Heart left ventricle (tissue), 16 donors: ENCODE results near the gene HMG20A. TPM values are rescaled to one million over a fixed set of nuclear protein-coding genes. Genes with fewer than 3 reads are reported as not detected.

Experiments used
- ATAC-seq, 4 donors: fragments of 200-7000 bp; cut with Tn5 transposase; one replicate each; pipeline ENCODE4 v1.9.1; 2020 to 2022; ENCODE audit warnings: moderate library complexity in 4 of 4, mild to moderate bottlenecking in 3 of 4, moderate number of reproducible peaks in 1 of 4
- DNase-seq, 5 donors: peaks; one replicate each; pipeline ENCODE4 v3.0.0-alpha.2; 2020
- H3K27ac ChIP-seq, 12 donors: fragments of 200-600 bp; sonication (generic) in 4 of 12; one replicate each; pipeline versions ENCODE4 v1.5.0 to v1.8.0; 2016 to 2022; ENCODE audit warnings: mild to moderate bottlenecking in 2 of 12
- H3K27me3 ChIP-seq, 9 donors: fragments of 200-600 bp; sonication (generic) in 2 of 9; one replicate each; pipeline versions ENCODE4 v1.5.1 to v1.8.0; 2016 to 2022; ENCODE audit warnings: mild to moderate bottlenecking in 3 of 9
- H3K36me3 ChIP-seq, 9 donors: fragments of 200-600 bp; sonication (generic) in 2 of 9; one replicate each; pipeline versions ENCODE4 v1.5.0 to v1.8.0; 2018 to 2022; ENCODE audit warnings: mild to moderate bottlenecking in 2 of 9
- H3K4me1 ChIP-seq, 12 donors: fragments of 200-600 bp; sonication (generic) in 4 of 12; one replicate each; pipeline versions ENCODE4 v1.5.0 to v1.8.0; 2016 to 2022; ENCODE audit warnings: mild to moderate bottlenecking in 3 of 12
- H3K4me3 ChIP-seq, 12 donors: fragments of 200-600 bp; sonication (generic) in 4 of 12; one replicate each; pipeline versions ENCODE4 v1.5.0 to v1.8.0; 2017 to 2022; ENCODE audit warnings: mild to moderate bottlenecking in 9 of 12, moderate library complexity in 4 of 12
- H3K9me3 ChIP-seq, 12 donors: fragments of 200-600 bp; sonication (generic) in 4 of 12; one replicate each; pipeline versions ENCODE4 v1.5.0 to v1.8.0; 2016 to 2022; ENCODE audit warnings: mild to moderate bottlenecking in 1 of 12
- POLR2A ChIP-seq, 2 donors: fragments of 450-650 bp; IDR thresholded peaks; one replicate each; pipeline ENCODE4 v1.6.1; 2017; ENCODE audit warnings: antibody characterized with exemption in 2 of 2, mild to moderate bottlenecking in 2 of 2, moderate library complexity in 2 of 2
- WGBS, 4 donors: extraction: QIAGEN DNeasy Blood & Tissue Kit in 2 of 4; methylation state at CpG; one replicate each; pipeline versions ENCODE4 v1.1.5 to v1.1.7; 2013 to 2018; 5-methylcytosine and 5-hydroxymethylcytosine counted together
- intact Hi-C, 10 donors: fragments of 100-400 bp; cut with DNase I; formaldehyde crosslinking; loops; one replicate each; pipeline versions ENCODE4 v1.11.1 to v1.14.2; 2022
- polyA plus RNA-seq, 2 donors: library from polyadenylated mRNA; stranded (reverse); fragments of 200-250 nt; gene quantifications; one replicate each; pipeline ENCODE4 v1.2.3, GENCODE V29; 2013
- total RNA-seq, 9 donors: library from RNA; depleted of rRNA in 2 of 9; stranded (reverse); fragments of >200 nt in 2 of 9; fragmentation: NEBNext Ultra II Directional in 3 of 9; extraction: Animal tissue kit (Norgen Biotek cat#: 25700) in 3 of 9; gene quantifications; one replicate each; pipeline versions ENCODE4 v1.1.0 to v1.2.4, GENCODE V29; 2016 to 2023
- TF ChIP-seq, protein P1 (sequence below), 12 donors: fragments of 200-600 bp; sonication (generic) in 4 of 12; IDR thresholded peaks; one replicate each; pipeline versions ENCODE4 v1.5.0 to v1.8.0; 2018 to 2022; ENCODE audit warnings: antibody characterized with exemption in 12 of 12, mild to moderate bottlenecking in 5 of 12
- donor health status: ischemic (EF 13 %, LVEDD 7.1; RV severe dilation, severe dysfunction).
- donor health status: healthy with polysubstance abuse.
- donor health status: DM: no; HTN: yes; CAD: no.
- donor health status: DM: no; HTN: no; CAD: no.
- donor health status: ischemic (EF 25% LVEDD 6.9; RV normal size, moderate dysfunction).
- donor health status: ischemic (EF 25% LVEDD 5.7; RV mildly dilated, moderate dysfunction).
- donor health status: healthy.
- donor health status: DM: yes; HTN: yes; CAD: no.
- donor health status: ischemic (EF 35%, LVEDD 5.7; RV mildly dilated, moderate dysfunction).
- donor health status: nonischemic (EF 11% LVEDD 7.7; RV severe dilation, severe dysfunction).
- donor health status: DM: yes; HTN: yes; CAD: no.
- donor health status: PGD.
- donor health status: ischemic (EF 29% LVEDD 5.4; RV normal size, mild dysfunction).
- donor health status: nonischemic (EF 23%, LVEDD 6.1; RV moderate dilation, normal function).

The HMG20A gene
- total and polyA plus RNA-seq, 11 donors = 14.8 to 54.1 (median 32.0) TPM

DNA sequence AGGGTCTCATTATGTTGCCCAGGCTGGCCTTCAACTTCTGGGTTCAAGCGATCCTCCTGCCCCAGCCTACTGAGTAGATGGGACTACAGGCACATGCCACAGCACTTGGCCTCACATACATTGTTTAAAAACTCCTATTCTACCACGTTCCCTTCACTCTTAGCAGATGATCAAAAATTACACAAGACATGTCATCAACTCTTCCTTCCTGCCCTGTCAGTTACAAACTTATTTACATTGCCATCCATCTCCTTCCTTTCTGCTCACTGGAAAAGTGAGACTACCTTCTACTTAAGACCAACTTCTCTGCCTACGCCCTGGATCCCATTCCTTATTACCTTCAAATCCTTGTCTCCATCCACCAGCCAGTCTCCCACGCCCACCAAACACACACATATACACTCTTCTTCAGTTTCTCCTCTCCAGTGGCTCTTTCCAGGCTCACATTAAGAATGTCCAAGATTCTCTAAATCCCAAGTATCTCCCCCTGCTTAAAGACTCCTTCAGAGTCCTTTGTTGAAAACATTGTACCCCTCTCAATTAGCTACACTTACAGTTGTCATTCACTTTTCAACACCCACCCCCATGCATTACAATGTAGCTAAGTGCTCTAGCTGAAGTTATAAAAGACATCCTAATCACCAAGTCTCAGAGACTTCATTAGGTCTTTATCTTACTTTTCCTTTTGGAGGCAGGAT lies 5.1 kb upstream of the HMG20A start:
- peak overlapping the region in 1 of 12 donors; percentile 44 for H3K27ac ChIP-seq
- ATAC-seq = no peak
- no peaks in the 10 kb centered on the region for H3K36me3 ChIP-seq
- no peak for DNase-seq
- 79 to 84% (median 81%) methylated on average over 4 of the region's 4 CpGs for whole genome bisulfite sequencing, 4 donors
- peaks cover 7 to 71% (median 54%) of the 10 kb centered on the region in 12 donors for H3K4me1 ChIP-seq
- H3K27me3 ChIP-seq = no peaks in the 10 kb centered on the region
- no peak for TF ChIP-seq POLR2A (IDR thresholded peaks at IDR 0.05)
- TF ChIP-seq, protein P1, sequence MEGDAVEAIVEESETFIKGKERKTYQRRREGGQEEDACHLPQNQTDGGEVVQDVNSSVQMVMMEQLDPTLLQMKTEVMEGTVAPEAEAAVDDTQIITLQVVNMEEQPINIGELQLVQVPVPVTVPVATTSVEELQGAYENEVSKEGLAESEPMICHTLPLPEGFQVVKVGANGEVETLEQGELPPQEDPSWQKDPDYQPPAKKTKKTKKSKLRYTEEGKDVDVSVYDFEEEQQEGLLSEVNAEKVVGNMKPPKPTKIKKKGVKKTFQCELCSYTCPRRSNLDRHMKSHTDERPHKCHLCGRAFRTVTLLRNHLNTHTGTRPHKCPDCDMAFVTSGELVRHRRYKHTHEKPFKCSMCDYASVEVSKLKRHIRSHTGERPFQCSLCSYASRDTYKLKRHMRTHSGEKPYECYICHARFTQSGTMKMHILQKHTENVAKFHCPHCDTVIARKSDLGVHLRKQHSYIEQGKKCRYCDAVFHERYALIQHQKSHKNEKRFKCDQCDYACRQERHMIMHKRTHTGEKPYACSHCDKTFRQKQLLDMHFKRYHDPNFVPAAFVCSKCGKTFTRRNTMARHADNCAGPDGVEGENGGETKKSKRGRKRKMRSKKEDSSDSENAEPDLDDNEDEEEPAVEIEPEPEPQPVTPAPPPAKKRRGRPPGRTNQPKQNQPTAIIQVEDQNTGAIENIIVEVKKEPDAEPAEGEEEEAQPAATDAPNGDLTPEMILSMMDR (IDR thresholded peaks at IDR 0.05) = no peak
- no peak overlapping the region for H3K4me3 ChIP-seq
- intact Hi-C loops = loop anchor here in 9 of 10 donors (5.0 to 10.0 kb wide), 10 partner anchors 51 to 303 kb away; no protein-coding TSS in a partner anchor
- no peaks in the 10 kb centered on the region for H3K9me3 ChIP-seq

DNA sequence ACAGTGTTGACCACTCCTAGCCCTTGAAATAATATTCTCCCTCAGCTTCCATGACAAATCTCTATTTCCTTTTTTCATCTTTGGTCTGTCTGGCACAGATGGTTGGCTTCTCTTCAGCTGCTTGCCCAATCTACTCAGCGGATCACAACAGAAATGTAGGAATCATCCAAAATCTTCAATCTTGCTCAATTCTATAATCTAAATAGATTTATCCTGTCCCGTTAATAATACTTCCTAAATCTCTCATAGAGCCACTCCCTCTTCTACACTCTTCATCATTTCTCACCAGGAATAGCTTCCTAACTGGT lies 4.6 kb upstream of the HMG20A start:
- intact Hi-C loops = loop anchor here in 9 of 10 donors (5.0 to 10.0 kb wide), 10 partner anchors 51 to 304 kb away; no protein-coding TSS in a partner anchor
- DNase-seq = no peak
- TF ChIP-seq, protein P1 (IDR thresholded peaks at IDR 0.05) = no peak
- no peak for TF ChIP-seq POLR2A (IDR thresholded peaks at IDR 0.05)
- Histone ChIP-seq H3K4me3 (no peak overlapping the region), H3K27ac (peak overlapping the region in 2 of 12 donors; percentile 12 to 44), H3K4me1 (peaks cover 7 to 66% (median 52%) of the 10 kb centered on the region in 12 donors), H3K9me3 (no peaks in the 10 kb centered on the region), H3K36me3 (no peaks in the 10 kb centered on the region), H3K27me3 (no peaks in the 10 kb centered on the region)
- ATAC-seq = no peak
- 34 to 54% (median 43%) methylated on average over 2 of the region's 2 CpGs for WGBS, 4 donors

DNA sequence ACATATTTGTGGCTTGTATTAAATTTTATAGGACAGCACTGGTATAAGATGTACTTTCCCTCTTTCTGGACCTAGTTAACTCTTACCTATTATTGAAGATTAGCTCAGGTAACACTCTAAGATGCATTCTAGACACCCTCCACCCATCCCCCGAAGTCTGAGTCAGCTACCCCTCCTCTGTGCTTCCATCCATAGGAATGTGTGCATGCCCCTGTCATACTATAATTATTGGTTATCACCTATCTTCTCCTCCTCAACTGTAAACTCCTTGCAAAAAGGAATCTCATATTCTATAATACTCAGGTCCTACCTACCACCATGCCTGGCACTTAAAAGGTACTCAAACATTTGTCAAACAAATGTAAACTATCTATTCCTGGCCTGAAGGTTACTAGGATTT lies 3.7 kb upstream of the HMG20A start:
- no peaks in the 10 kb centered on the region for H3K36me3 ChIP-seq
- DNase-seq = no peak
- H3K9me3 ChIP-seq = no peaks in the 10 kb centered on the region
- H3K27me3 ChIP-seq = no peaks in the 10 kb centered on the region
- peak overlapping the region in 2 of 12 donors; percentile 22 to 97 for H3K27ac ChIP-seq
- peaks cover 8 to 66% (median 55%) of the 10 kb centered on the region in 12 donors for H3K4me1 ChIP-seq
- TF ChIP-seq POLR2A (IDR thresholded peaks at IDR 0.05) = no peak
- TF ChIP-seq, protein P1 (IDR thresholded peaks at IDR 0.05) = no peak
- H3K4me3 ChIP-seq = no peak overlapping the region
- ATAC-seq = no peak
- WGBS, 4 donors = 81 to 87% (median 83%) methylated on average over 1 of the region's 1 CpG
- intact Hi-C loops = loop anchor here in 9 of 10 donors (5.0 to 10.0 kb wide), 10 partner anchors 52 to 305 kb away; no protein-coding TSS in a partner anchor

DNA sequence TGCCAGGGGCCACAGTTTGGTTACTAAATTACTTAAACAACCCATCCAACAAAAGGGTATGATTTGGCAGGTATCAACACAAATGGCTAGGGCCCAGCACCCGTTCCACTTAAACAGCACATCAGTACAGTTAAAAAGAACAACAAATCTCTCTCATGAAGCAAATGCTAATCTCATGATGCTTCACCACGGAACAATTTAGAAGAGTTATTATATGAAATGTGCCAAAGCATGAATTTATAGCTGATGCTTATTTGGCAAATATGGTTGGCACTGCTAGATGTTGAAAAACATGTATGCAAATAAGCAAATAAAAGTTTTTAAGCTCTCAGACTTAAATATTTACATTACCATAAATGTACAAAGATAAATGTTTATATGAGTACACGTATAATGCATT lies 3.1 kb upstream of the HMG20A start:
- Histone ChIP-seq H3K4me3 (peak overlapping the region in 6 of 12 donors; percentile 83 to 95 (median 92)), H3K4me1 (peaks cover 8 to 66% (median 58%) of the 10 kb centered on the region in 12 donors), H3K9me3 (no peaks in the 10 kb centered on the region), H3K36me3 (no peaks in the 10 kb centered on the region), H3K27ac (peak overlapping the region in 7 of 12 donors; percentile 20 to 97 (median 96)), H3K27me3 (no peaks in the 10 kb centered on the region)
- ATAC-seq (no peak), DNase-seq (no peak)
- TF ChIP-seq, protein P1 (IDR thresholded peaks at IDR 0.05) = no peak
- TF ChIP-seq POLR2A (IDR thresholded peaks at IDR 0.05) = no peak
- intact Hi-C loops = loop anchor here in 9 of 10 donors (2.0 to 10.0 kb wide), 12 partner anchors 53 to 305 kb away; no protein-coding TSS in a partner anchor
- WGBS, 4 donors = 42 to 45% (median 44%) methylated on average over 3 of the region's 3 CpGs
